Bronchial epithelial cell (primary cell): ENCODE data around the gene JAZF1. TPM values are rescaled to one million over a fixed set of nuclear protein-coding genes. Genes with fewer than 3 reads are reported as not detected.
A peak's percentile ranks its signal among the peaks of the same experiment; 100 is the strongest.

ENCODE experiments used
- DNase-seq: peaks from one replicate; pipeline ENCODE4 v3.0.0-alpha.2; 2010; ENCODE audit warnings: low read depth
- FAIRE-seq: peaks from 2 replicates; lab custom pipeline; 2011; peaks lifted over from hg19 to GRCh38; lab: Jason Lieb, UNC
- H3K27me3 ChIP-seq: 2 replicates; pipeline ENCODE4 v1.5.1; 2011; ENCODE audit warnings: low read length; ENCODE audit not compliant: control insufficient read depth, insufficient read depth
- H3K36me3 ChIP-seq: 2 replicates; pipeline ENCODE4 v1.5.1; 2011; ENCODE audit warnings: low read length; ENCODE audit not compliant: control insufficient read depth, insufficient read depth
- H3K4me3 ChIP-seq: 2 replicates; pipeline ENCODE4 v1.5.1; 2011; ENCODE audit warnings: mild to moderate bottlenecking, low read depth, low read length, control low read depth
- total RNA-seq: library from RNA; depleted of rRNA; stranded (reverse); fragments of >200 nt; gene quantifications from 2 replicates; pipeline ENCODE4 v1.2.1, GENCODE V29; 2014
- TF ChIP-seq, protein P1 (sequence below): IDR thresholded peaks from 2 replicates; pipeline ENCODE4 v1.5.1; 2011; ENCODE audit warnings: mild to moderate bottlenecking, moderate library complexity, low read length, control low read depth, inconsistent platforms; ENCODE audit not compliant: insufficient read depth, severe bottlenecking

The JAZF1 gene
- total RNA-seq, 1 donor from 2014 or later, result 1.1 TPM

DNA sequence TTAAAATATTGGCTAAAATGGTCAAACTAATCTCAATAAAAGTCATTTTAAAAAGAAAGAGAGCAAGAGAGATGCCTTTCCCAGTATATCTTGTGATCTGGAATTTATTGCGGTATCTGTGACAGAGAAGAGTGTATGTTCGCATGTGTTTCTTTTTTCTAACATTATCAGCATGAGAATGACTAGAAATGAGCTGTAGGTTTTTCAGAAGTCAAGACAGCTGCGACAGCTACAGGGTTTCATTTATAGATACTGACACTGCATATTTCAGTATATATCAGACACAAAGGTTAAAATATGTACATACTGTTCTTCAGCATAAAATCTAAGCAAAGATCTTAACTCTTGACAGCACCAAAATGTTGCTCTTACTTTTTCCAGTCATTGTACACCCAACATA is 215.8 kb downstream of the JAZF1 start:
- FAIRE-seq (no peak), DNase-seq (no peak)
- no peaks in the 10 kb centered on the region for H3K36me3 ChIP-seq
- TF ChIP-seq, protein P1, sequence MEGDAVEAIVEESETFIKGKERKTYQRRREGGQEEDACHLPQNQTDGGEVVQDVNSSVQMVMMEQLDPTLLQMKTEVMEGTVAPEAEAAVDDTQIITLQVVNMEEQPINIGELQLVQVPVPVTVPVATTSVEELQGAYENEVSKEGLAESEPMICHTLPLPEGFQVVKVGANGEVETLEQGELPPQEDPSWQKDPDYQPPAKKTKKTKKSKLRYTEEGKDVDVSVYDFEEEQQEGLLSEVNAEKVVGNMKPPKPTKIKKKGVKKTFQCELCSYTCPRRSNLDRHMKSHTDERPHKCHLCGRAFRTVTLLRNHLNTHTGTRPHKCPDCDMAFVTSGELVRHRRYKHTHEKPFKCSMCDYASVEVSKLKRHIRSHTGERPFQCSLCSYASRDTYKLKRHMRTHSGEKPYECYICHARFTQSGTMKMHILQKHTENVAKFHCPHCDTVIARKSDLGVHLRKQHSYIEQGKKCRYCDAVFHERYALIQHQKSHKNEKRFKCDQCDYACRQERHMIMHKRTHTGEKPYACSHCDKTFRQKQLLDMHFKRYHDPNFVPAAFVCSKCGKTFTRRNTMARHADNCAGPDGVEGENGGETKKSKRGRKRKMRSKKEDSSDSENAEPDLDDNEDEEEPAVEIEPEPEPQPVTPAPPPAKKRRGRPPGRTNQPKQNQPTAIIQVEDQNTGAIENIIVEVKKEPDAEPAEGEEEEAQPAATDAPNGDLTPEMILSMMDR, result no peak
- H3K4me3 ChIP-seq, result no peak overlapping the region
- H3K27me3 ChIP-seq, result no peaks in the 10 kb centered on the region

DNA sequence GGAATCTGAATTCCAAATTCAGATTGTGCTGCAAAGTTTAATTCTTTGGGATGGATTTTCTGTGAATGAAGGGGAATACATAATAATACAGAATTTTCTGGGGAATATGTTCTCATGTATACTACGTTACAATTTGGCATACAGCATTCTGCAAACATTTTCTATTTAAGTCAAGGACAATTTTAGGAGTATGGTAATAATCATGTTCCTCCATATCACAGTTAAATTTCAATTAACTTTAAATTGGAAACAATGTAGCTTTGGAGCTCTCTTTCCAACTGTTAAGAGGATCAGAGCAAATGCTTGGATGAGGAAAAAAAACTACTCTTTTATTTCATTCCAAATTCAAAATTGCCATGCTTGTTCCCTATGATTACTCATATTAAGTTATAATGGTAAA is 217.5 kb downstream of the JAZF1 start:
- H3K27me3 ChIP-seq, result no peaks in the 10 kb centered on the region
- no peaks in the 10 kb centered on the region for H3K36me3 ChIP-seq
- FAIRE-seq (no peak), DNase-seq (no peak)
- no peak overlapping the region for H3K4me3 ChIP-seq
- TF ChIP-seq, protein P1, result no peak

DNA sequence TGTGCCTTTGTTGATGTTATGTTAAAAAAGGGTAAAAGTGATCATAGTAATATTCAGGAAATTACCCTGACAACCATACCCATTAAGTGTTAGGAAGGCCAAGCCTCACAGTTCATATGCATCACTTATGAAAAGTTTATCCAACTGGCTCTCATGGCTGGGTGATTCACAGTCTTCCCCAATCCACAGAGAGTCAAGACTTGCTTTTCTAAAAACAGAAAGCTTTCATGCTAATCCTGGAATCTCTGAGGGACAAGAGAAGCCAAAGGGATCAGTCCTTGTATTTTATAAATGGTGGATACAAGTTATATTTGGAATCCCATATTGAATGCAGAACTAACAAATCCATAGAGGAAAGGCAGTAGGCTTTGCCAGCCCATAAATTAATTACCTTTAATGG is 218.3 kb downstream of the JAZF1 start:
- Histone ChIP-seq H3K36me3 (no peaks in the 10 kb centered on the region), H3K4me3 (no peak overlapping the region), H3K27me3 (no peaks in the 10 kb centered on the region)
- TF ChIP-seq, protein P1, result no peak
- FAIRE-seq, result no peak
- peak; percentile 5 for DNase-seq

DNA sequence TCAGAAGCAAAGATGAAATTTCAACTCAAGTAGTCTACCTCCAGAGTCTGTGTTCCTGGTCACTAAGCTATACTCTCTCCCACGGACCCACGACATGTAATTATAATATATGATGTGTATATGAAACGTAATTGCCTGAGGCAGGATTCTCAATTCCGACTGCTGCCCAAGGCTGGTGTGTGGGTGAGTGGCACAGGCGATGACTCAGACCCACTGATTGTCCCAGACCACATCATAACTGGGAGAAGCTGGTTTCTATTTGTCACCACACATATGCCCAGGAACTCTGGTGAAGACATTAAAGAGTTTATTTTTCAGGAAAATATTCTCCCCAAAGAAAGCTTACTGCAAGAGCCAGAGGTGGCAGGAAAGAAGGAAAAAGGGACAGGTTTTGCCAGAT is 219.3 kb downstream of the JAZF1 start:
- TF ChIP-seq, protein P1, result no peak
- peak; percentile 56 for DNase-seq
- no peaks in the 10 kb centered on the region for H3K36me3 ChIP-seq
- no peaks in the 10 kb centered on the region for H3K27me3 ChIP-seq
- no peak overlapping the region for H3K4me3 ChIP-seq
- FAIRE-seq, result no peak

DNA sequence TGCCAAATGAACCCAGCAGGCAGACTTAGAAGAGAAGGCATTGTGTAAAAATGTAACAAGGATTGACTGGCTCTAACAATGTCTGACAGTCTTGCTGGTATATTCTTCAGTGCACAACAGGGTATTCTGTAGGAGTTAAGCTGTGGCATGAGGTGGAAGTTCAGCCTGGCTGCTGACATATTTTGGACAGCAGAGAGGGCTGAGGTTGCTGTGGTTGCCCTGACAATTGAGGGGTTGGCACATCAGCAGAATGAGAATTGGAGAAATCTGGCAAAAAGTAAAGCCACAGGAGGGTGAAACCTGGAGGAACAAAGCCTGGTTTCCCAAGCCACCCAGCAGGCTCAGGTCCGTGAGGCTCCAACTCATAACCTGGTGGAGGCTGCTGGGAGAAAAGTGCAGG is 220.2 kb downstream of the JAZF1 start:
- no peaks in the 10 kb centered on the region for H3K27me3 ChIP-seq
- H3K36me3 ChIP-seq, result no peaks in the 10 kb centered on the region
- DNase-seq (no peak), FAIRE-seq (peak; percentile 13)
- H3K4me3 ChIP-seq, result no peak overlapping the region
- TF ChIP-seq, protein P1, result no peak

DNA sequence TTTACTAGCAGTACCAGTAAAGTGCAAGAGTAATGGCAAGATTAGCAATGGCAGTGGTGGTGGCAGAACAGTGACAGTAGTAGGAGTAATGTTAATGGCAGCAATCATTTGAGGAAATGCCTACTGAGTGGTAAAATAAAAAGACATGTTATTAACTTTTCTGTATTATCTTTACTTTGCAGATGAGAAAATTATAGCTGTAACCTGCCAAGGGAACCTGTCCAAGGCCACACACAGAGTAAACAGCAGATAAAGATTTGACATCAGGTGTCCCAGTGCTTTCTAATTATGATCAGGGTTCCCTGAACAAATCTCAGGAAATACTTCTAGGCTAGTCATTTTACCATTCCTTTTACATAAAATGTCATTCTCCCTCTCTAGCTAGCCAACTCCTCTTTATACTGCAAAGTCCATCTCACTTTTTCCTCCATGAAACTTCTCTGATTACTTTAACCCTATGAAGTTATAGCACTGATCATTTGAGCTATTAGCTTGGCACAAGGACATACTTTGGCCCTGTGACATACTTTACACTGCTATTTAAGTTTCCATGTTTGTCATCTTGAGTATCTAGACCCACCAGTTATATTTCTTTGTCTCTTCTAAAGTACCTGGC is 221.6 kb downstream of the JAZF1 start:
- Histone ChIP-seq H3K4me3 (no peak overlapping the region), H3K36me3 (no peaks in the 10 kb centered on the region), H3K27me3 (no peaks in the 10 kb centered on the region)
- TF ChIP-seq, protein P1, result no peak
- FAIRE-seq (no peak), DNase-seq (no peak)
